IMR-90 (cell line): Measurements from ENCODE around the gene ABHD16A.

Experiments
- BHLHE40 ChIP-seq: fragments of 150-350 bp; IDR thresholded peaks from 2 replicates; pipeline ENCODE4 v1.6.1; 2016; ENCODE audit warnings: mild to moderate bottlenecking, low read depth, low read length
- CEBPB ChIP-seq: IDR thresholded peaks from 2 replicates; pipeline ENCODE4 v1.6.1; 2012; ENCODE audit warnings: low read depth, low read length, improper control_type of control experiment
- CHD1 ChIP-seq: IDR thresholded peaks from 2 replicates; pipeline ENCODE4 v1.6.1; 2012; ENCODE audit warnings: low read depth, low read length, improper control_type of control experiment
- FOS ChIP-seq: fragments of 150-350 bp; IDR thresholded peaks from 2 replicates; pipeline ENCODE4 v1.6.1; 2016; ENCODE audit warnings: low read depth, low read length
- MAFK ChIP-seq: IDR thresholded peaks from 2 replicates; pipeline ENCODE4 v1.6.1; 2012; ENCODE audit warnings: low read depth, low read length, improper control_type of control experiment
- MAZ ChIP-seq: IDR thresholded peaks from 2 replicates; pipeline ENCODE4 v1.6.1; 2012; ENCODE audit warnings: low read depth, mild to moderate bottlenecking, low read length, improper control_type of control experiment, moderate library complexity, borderline replicate concordance
- MXI1 ChIP-seq: IDR thresholded peaks from 2 replicates; pipeline ENCODE4 v1.6.1; 2012; ENCODE audit warnings: low read depth, mild to moderate bottlenecking, low read length, moderate library complexity, borderline replicate concordance
- POLR2A ChIP-seq: IDR thresholded peaks from 2 replicates; pipeline ENCODE4 v1.6.1; 2012; ENCODE audit warnings: mild to moderate bottlenecking, low read depth, low read length
- RCOR1 ChIP-seq: IDR thresholded peaks from 2 replicates; pipeline ENCODE4 v1.6.1; 2012; ENCODE audit warnings: mild to moderate bottlenecking, low read length, improper control_type of control experiment; ENCODE audit not compliant: insufficient replicate concordance
- RFX5 ChIP-seq: IDR thresholded peaks from 2 replicates; pipeline ENCODE4 v1.8.0; 2012; ENCODE audit warnings: low read depth, mild to moderate bottlenecking, low read length, moderate library complexity
- SMC3 ChIP-seq: fragments of 150-350 bp; IDR thresholded peaks from 2 replicates; pipeline ENCODE4 v1.6.1; 2016; ENCODE audit warnings: low read depth, mild to moderate bottlenecking, antibody characterized with exemption, low read length, moderate library complexity
- TF ChIP-seq, protein P1 (sequence below): conservative IDR thresholded peaks from 2 replicates; pipeline ENCODE4 v1.5.1; 2012; ENCODE audit warnings: mild to moderate bottlenecking, low read depth, low read length, improper control_type of control experiment
- TF ChIP-seq, protein P2 (sequence below): fragments of 150-350 bp; IDR thresholded peaks from 2 replicates; pipeline ENCODE4 v1.6.1; 2016; ENCODE audit warnings: low read depth, mild to moderate bottlenecking, low read length, moderate library complexity, borderline replicate concordance
- TF ChIP-seq, protein P3 (sequence below): fragments of 150-350 bp; IDR thresholded peaks from 2 replicates; pipeline ENCODE4 v1.6.1; 2017; ENCODE audit warnings: mild to moderate bottlenecking, antibody characterized with exemption, low read length, low read depth

DNA sequence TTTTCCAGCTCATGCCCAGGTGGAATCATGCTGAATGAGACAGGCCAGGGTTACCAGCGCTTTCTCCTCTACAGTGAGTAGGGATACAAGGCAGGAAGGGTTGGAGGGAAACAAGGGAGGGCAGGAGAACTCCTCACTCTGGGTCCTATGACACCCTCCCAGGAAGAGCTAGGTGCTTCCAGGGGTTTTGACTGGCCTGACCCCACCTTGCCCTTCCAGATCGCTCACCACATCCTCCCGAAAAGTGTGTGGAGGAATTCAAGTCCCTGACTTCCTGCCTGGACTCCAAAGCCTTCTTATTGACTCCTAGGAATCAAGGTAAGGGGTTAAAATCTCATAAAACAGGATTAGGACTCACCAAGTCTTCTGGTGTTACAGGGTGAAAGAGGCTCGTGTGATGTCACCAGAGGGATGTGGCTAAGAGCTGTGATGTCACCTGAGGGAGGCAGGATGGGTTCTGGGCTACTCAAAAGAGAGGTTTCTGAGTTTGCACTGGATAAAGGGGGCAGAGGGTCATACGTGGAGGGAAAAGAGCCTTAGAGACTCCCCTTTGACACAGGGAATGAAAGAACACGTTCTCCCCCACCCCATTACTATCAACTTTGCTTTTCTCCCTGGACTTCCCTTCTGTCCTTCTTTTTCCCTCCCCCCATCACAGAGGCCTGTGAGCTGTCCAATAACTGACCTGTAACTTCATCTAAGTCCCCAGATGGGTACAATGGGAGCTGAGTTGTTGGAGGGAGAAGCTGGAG, 45.5 kb downstream of the ABHD16A start:
- TF ChIP-seq POLR2A (no peak), MAZ (no peak), SMC3 (no peak), CHD1 (no peak), RCOR1 (no peak), RFX5 (no peak), MXI1 (no peak), BHLHE40 (no peak), CEBPB (no peak), FOS (no peak), MAFK (no peak)
- TF ChIP-seq, protein P1, sequence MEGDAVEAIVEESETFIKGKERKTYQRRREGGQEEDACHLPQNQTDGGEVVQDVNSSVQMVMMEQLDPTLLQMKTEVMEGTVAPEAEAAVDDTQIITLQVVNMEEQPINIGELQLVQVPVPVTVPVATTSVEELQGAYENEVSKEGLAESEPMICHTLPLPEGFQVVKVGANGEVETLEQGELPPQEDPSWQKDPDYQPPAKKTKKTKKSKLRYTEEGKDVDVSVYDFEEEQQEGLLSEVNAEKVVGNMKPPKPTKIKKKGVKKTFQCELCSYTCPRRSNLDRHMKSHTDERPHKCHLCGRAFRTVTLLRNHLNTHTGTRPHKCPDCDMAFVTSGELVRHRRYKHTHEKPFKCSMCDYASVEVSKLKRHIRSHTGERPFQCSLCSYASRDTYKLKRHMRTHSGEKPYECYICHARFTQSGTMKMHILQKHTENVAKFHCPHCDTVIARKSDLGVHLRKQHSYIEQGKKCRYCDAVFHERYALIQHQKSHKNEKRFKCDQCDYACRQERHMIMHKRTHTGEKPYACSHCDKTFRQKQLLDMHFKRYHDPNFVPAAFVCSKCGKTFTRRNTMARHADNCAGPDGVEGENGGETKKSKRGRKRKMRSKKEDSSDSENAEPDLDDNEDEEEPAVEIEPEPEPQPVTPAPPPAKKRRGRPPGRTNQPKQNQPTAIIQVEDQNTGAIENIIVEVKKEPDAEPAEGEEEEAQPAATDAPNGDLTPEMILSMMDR: no peak
- TF ChIP-seq, protein P2, sequence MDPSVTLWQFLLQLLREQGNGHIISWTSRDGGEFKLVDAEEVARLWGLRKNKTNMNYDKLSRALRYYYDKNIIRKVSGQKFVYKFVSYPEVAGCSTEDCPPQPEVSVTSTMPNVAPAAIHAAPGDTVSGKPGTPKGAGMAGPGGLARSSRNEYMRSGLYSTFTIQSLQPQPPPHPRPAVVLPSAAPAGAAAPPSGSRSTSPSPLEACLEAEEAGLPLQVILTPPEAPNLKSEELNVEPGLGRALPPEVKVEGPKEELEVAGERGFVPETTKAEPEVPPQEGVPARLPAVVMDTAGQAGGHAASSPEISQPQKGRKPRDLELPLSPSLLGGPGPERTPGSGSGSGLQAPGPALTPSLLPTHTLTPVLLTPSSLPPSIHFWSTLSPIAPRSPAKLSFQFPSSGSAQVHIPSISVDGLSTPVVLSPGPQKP: no peak
- TF ChIP-seq, protein P3, sequence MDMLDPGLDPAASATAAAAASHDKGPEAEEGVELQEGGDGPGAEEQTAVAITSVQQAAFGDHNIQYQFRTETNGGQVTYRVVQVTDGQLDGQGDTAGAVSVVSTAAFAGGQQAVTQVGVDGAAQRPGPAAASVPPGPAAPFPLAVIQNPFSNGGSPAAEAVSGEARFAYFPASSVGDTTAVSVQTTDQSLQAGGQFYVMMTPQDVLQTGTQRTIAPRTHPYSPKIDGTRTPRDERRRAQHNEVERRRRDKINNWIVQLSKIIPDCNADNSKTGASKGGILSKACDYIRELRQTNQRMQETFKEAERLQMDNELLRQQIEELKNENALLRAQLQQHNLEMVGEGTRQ: no peak
